ENCODE results near the gene DNAJB6. TPM values are rescaled to one million over a fixed set of nuclear protein-coding genes. Genes with fewer than 3 reads are reported as not detected.

Gene DNAJB6
- 100 to 1,000 TPM; 103 to 116 TPM for total RNA-seq

GRCh38 chr7:157336383-157337315 is at the start of gene DNAJB6:
DNAJB6 (plus strand) TSS chr7:157337004; CDS start chr7:157358573, 21,569 bp downstream.
- H3K27ac Mint-ChIP-seq = peak within 1 kb of the TSS; percentile 98
- DNase-seq (peak; percentile 95 to 97), ATAC-seq (replicated peaks in 1 of 2) (peak; percentile 81)
- H3K4me3 Mint-ChIP-seq = peak within 1 kb of the TSS; percentile 96 to 99
- H3K36me3 Mint-ChIP-seq (ENCODE audit: insufficient read depth in 2 of 2) = peaks cover 8 to 12% of the 10 kb centered on the region in 2 donors
- peaks cover 30% of the 10 kb centered on the region for H3K4me1 Mint-ChIP-seq (ENCODE audit: low read depth)
- H3K9me3 Mint-ChIP-seq = no peaks in the 10 kb centered on the region
- H3K27me3 Mint-ChIP-seq (ENCODE audit: low read depth) = peaks cover 9% of the 10 kb centered on the region

GRCh38 chr7:157291404-157292080 is 45.3 kb upstream of the DNAJB6 start:
- no peaks in the 10 kb centered on the region for H3K9me3 Mint-ChIP-seq
- H3K4me1 Mint-ChIP-seq (ENCODE audit: low read depth) = no peaks in the 10 kb centered on the region
- ATAC-seq (replicated peaks in 1 of 2) = no peak
- no peak overlapping the region for H3K27ac Mint-ChIP-seq
- no peak for DNase-seq
- H3K4me3 Mint-ChIP-seq = no peak overlapping the region
- H3K27me3 Mint-ChIP-seq (ENCODE audit: low read depth) = no peaks in the 10 kb centered on the region
- no peaks in the 10 kb centered on the region for H3K36me3 Mint-ChIP-seq (ENCODE audit: insufficient read depth in 2 of 2)

GRCh38 chr7:157292258-157292657 is 44.5 kb upstream of the DNAJB6 start:
- H3K27me3 Mint-ChIP-seq (ENCODE audit: low read depth) = no peaks in the 10 kb centered on the region
- H3K4me3 Mint-ChIP-seq = no peak overlapping the region
- no peak overlapping the region for H3K27ac Mint-ChIP-seq
- H3K4me1 Mint-ChIP-seq (ENCODE audit: low read depth) = peaks cover 6% of the 10 kb centered on the region
- DNase-seq (no peak), ATAC-seq (replicated peaks in 1 of 2) (no peak)
- H3K9me3 Mint-ChIP-seq = no peaks in the 10 kb centered on the region
- no peaks in the 10 kb centered on the region for H3K36me3 Mint-ChIP-seq (ENCODE audit: insufficient read depth in 2 of 2)

GRCh38 chr7:157292770-157293412 is 43.9 kb upstream of the DNAJB6 start:
- Mint-ChIP-seq H3K36me3 (ENCODE audit: insufficient read depth in 2 of 2) (no peaks in the 10 kb centered on the region), H3K27ac (no peak overlapping the region), H3K4me3 (no peak overlapping the region), H3K9me3 (no peaks in the 10 kb centered on the region), H3K4me1 (ENCODE audit: low read depth) (peaks cover 11% of the 10 kb centered on the region), H3K27me3 (ENCODE audit: low read depth) (no peaks in the 10 kb centered on the region)
- DNase-seq (no peak), ATAC-seq (replicated peaks in 1 of 2) (no peak)

GRCh38 chr7:157293413-157293788 is 43.4 kb upstream of the DNAJB6 start:
- ATAC-seq (replicated peaks in 1 of 2) = no peak
- no peak overlapping the region for H3K27ac Mint-ChIP-seq
- H3K27me3 Mint-ChIP-seq (ENCODE audit: low read depth) = no peaks in the 10 kb centered on the region
- H3K4me3 Mint-ChIP-seq = no peak overlapping the region
- peaks cover 12% of the 10 kb centered on the region for H3K4me1 Mint-ChIP-seq (ENCODE audit: low read depth)
- no peaks in the 10 kb centered on the region for H3K36me3 Mint-ChIP-seq (ENCODE audit: insufficient read depth in 2 of 2)
- DNase-seq = no peak
- H3K9me3 Mint-ChIP-seq = no peaks in the 10 kb centered on the region

GRCh38 chr7:157294773-157295172 is 42.0 kb upstream of the DNAJB6 start:
- Mint-ChIP-seq H3K4me1 (ENCODE audit: low read depth) (peaks cover 20% of the 10 kb centered on the region), H3K27me3 (ENCODE audit: low read depth) (peaks cover 5% of the 10 kb centered on the region), H3K9me3 (peaks cover 0 to 3% of the 10 kb centered on the region in 2 donors), H3K27ac (no peak overlapping the region), H3K36me3 (ENCODE audit: insufficient read depth in 2 of 2) (peaks cover 0 to 5% of the 10 kb centered on the region in 2 donors), H3K4me3 (no peak overlapping the region)
- ATAC-seq (replicated peaks in 1 of 2) (no peak), DNase-seq (no peak)

GRCh38 chr7:157295338-157295737 is 41.5 kb upstream of the DNAJB6 start:
- ATAC-seq (replicated peaks in 1 of 2) = no peak
- no peak overlapping the region for H3K4me3 Mint-ChIP-seq
- H3K9me3 Mint-ChIP-seq = peaks cover 0 to 3% of the 10 kb centered on the region in 2 donors
- no peak for DNase-seq
- no peak overlapping the region for H3K27ac Mint-ChIP-seq
- peaks cover 0 to 5% of the 10 kb centered on the region in 2 donors for H3K36me3 Mint-ChIP-seq (ENCODE audit: insufficient read depth in 2 of 2)
- peaks cover 5% of the 10 kb centered on the region for H3K27me3 Mint-ChIP-seq (ENCODE audit: low read depth)
- H3K4me1 Mint-ChIP-seq (ENCODE audit: low read depth) = peaks cover 22% of the 10 kb centered on the region

GRCh38 chr7:157297185-157297584 is 39.6 kb upstream of the DNAJB6 start:
- Mint-ChIP-seq H3K27ac (peak overlapping the region; percentile 26), H3K4me3 (no peak overlapping the region), H3K4me1 (ENCODE audit: low read depth) (peaks cover 40% of the 10 kb centered on the region), H3K36me3 (ENCODE audit: insufficient read depth in 2 of 2) (peaks cover 0 to 5% of the 10 kb centered on the region in 2 donors), H3K9me3 (peaks cover 0 to 3% of the 10 kb centered on the region in 2 donors), H3K27me3 (ENCODE audit: low read depth) (peaks cover 5% of the 10 kb centered on the region)
- DNase-seq = no peak
- ATAC-seq (replicated peaks in 1 of 2) = no peak

- Mint-ChIP-seq H3K4me1 (ENCODE audit: low read depth) (peaks cover 61% of the 10 kb centered on the region), H3K27ac (peak overlapping the region; percentile 62)
- no peak for ATAC-seq (replicated peaks in 1 of 2)
These were observed 37.5 kb upstream of the DNAJB6 start for GRCh38 chr7:157299317-157299612.

GRCh38 chr7:157299613-157300368 is 37.0 kb upstream of the DNAJB6 start:
- Mint-ChIP-seq H3K4me3 (no peak overlapping the region), H3K36me3 (ENCODE audit: insufficient read depth in 2 of 2) (peaks cover 0 to 5% of the 10 kb centered on the region in 2 donors), H3K27me3 (ENCODE audit: low read depth) (peaks cover 5% of the 10 kb centered on the region), H3K27ac (peak overlapping the region; percentile 62), H3K4me1 (ENCODE audit: low read depth) (peaks cover 61% of the 10 kb centered on the region), H3K9me3 (peaks cover 0 to 3% of the 10 kb centered on the region in 2 donors)
- ATAC-seq (replicated peaks in 1 of 2) = peak in 1 of 2 donors; percentile 3
- DNase-seq = peak in 1 of 2 donors; percentile 38

More at GRCh38 chr7:157299317-157299612, 37.5 kb upstream of the DNAJB6 start:
- peaks cover 0 to 5% of the 10 kb centered on the region in 2 donors for H3K36me3 Mint-ChIP-seq (ENCODE audit: insufficient read depth in 2 of 2)
- H3K27me3 Mint-ChIP-seq (ENCODE audit: low read depth) = peaks cover 5% of the 10 kb centered on the region
- H3K4me3 Mint-ChIP-seq = no peak overlapping the region
- no peak for DNase-seq
- H3K9me3 Mint-ChIP-seq = peaks cover 0 to 3% of the 10 kb centered on the region in 2 donors

GRCh38 chr7:157300369-157300825 is 36.4 kb upstream of the DNAJB6 start:
- no peak for ATAC-seq (replicated peaks in 1 of 2)
- H3K36me3 Mint-ChIP-seq (ENCODE audit: insufficient read depth in 2 of 2) = peaks cover 0 to 5% of the 10 kb centered on the region in 2 donors
- H3K4me3 Mint-ChIP-seq = no peak overlapping the region
- peaks cover 0 to 3% of the 10 kb centered on the region in 2 donors for H3K9me3 Mint-ChIP-seq
- peaks cover 5% of the 10 kb centered on the region for H3K27me3 Mint-ChIP-seq (ENCODE audit: low read depth)
- no peak for DNase-seq
- H3K4me1 Mint-ChIP-seq (ENCODE audit: low read depth) = peaks cover 61% of the 10 kb centered on the region
- H3K27ac Mint-ChIP-seq = no peak overlapping the region

- Mint-ChIP-seq H3K27me3 (ENCODE audit: low read depth) (peaks cover 5% of the 10 kb centered on the region), H3K4me3 (peak overlapping the region; percentile 65 to 73), H3K9me3 (peaks cover 0 to 3% of the 10 kb centered on the region in 2 donors), H3K27ac (peak overlapping the region; percentile 90), H3K36me3 (ENCODE audit: insufficient read depth in 2 of 2) (peaks cover 0 to 5% of the 10 kb centered on the region in 2 donors), H3K4me1 (ENCODE audit: low read depth) (peaks cover 69% of the 10 kb centered on the region)
- ATAC-seq (replicated peaks in 1 of 2) (no peak), DNase-seq (peak in 1 of 2 donors; percentile 22)
These were observed 35.1 kb upstream of the DNAJB6 start for GRCh38 chr7:157301610-157302120.

Data from activated T-cell treated with anti-CD3 and anti-CD28 coated beads, Interleukin-2, amount 50 U/mL, for 72 hours (primary cell).